HG03108 (cell line): ENCODE measurements around the gene OCEL1.
"Not testable (repeated sequence)": the region's sequence is repeated elsewhere in the genome, so short reads cannot be mapped to it uniquely, and the experiment has no call there.

Experiments
- ATAC-seq: cut with Tn5 transposase; IDR thresholded peaks from one replicate; pipeline ENCODE4 v1.9.1; 2021; ENCODE audit warnings: moderate library complexity; ENCODE audit not compliant: unreplicated experiment

The OCEL1 gene

GRCh38 chr19:17226002-17226933 is at the start of gene OCEL1:
TSS of gene OCEL1 (plus strand) at chr19:17226226. CDS start at chr19:17226248, 22 bp downstream.
- ATAC-seq: peak; percentile 93

- no peak for ATAC-seq
Observed at GRCh38 chr19:17178291-17178690, 47.7 kb upstream of the OCEL1 start.

- no peak for ATAC-seq
Observed at GRCh38 chr19:17180997-17181702, 44.9 kb upstream of the OCEL1 start.

GRCh38 chr19:17183271-17183761 is 42.7 kb upstream of the OCEL1 start:
- ATAC-seq: peak; percentile 20

GRCh38 chr19:17183858-17184321 is 42.1 kb upstream of the OCEL1 start:
- peak; percentile 43 for ATAC-seq

GRCh38 chr19:17184371-17184841 is 41.6 kb upstream of the OCEL1 start:
- ATAC-seq: peak; percentile 30

GRCh38 chr19:17185590-17185989 is 40.4 kb upstream of the OCEL1 start:
- ATAC-seq: no peak

- ATAC-seq: not testable (repeated sequence)
Observed at GRCh38 chr19:17191736-17192135, 34.3 kb upstream of the OCEL1 start.

GRCh38 chr19:17192751-17193150 is 33.3 kb upstream of the OCEL1 start:
- no peak for ATAC-seq

- ATAC-seq: no peak
Observed at GRCh38 chr19:17194608-17195007, 31.4 kb upstream of the OCEL1 start.

GRCh38 chr19:17195106-17195505 is 30.9 kb upstream of the OCEL1 start:
- ATAC-seq: no peak

- no peak for ATAC-seq
Observed at GRCh38 chr19:17196610-17197009, 29.4 kb upstream of the OCEL1 start.

GRCh38 chr19:17197666-17198065 is 28.4 kb upstream of the OCEL1 start:
- no peak for ATAC-seq

- ATAC-seq: no peak
Observed at GRCh38 chr19:17200408-17201079, 25.5 kb upstream of the OCEL1 start.

- no peak for ATAC-seq
Observed at GRCh38 chr19:17202249-17202648, 23.8 kb upstream of the OCEL1 start.

- ATAC-seq: no peak
Observed at GRCh38 chr19:17202713-17203112, 23.3 kb upstream of the OCEL1 start.

- ATAC-seq: no peak
Observed at GRCh38 chr19:17205237-17206140, 20.5 kb upstream of the OCEL1 start.

GRCh38 chr19:17206736-17207581 is 19.1 kb upstream of the OCEL1 start:
- no peak for ATAC-seq
